H1 (cell line): ENCODE data around the gene SBF2. TPM values are rescaled to one million over a fixed set of nuclear protein-coding genes. Genes with fewer than 3 reads are reported as not detected.

ENCODE experiments used
- CTCF ChIA-PET: fragments of 300-600 bp; sonication (Branson Sonifier 250); formaldehyde crosslinking; loops from one replicate; lab custom pipeline; 2021; ENCODE audit not compliant: partially characterized antibody; lab: Charles Lee
- POLR2A ChIA-PET: fragments of 300-600 bp; sonication (Branson Sonifier 250); formaldehyde crosslinking; loops from one replicate; lab custom pipeline; 2021; ENCODE audit warnings: inconsistent platforms; ENCODE audit not compliant: partially characterized antibody; lab: Charles Lee
- DNase-seq, 2 experiments: peaks; one replicate each; pipeline versions ENCODE4 v3.0.0 to v3.0.0-alpha.2; 2010 to 2022; ENCODE audit warnings: low spot score in 2 of 2, low read depth in 1 of 2, mixed read lengths in 1 of 2
- FAIRE-seq: peaks from 2 replicates; lab custom pipeline; 2011; peaks lifted over from hg19 to GRCh38; lab: Jason Lieb, UNC
- H2AFZ ChIP-seq: 2 replicates; pipeline ENCODE4 v1.8.1; 2012; ENCODE audit warnings: low read length, inconsistent platforms
- H2AK5ac ChIP-seq: 2 replicates; pipeline ENCODE4 v1.6.1; 2013; ENCODE audit warnings: low read depth, low read length
- H2BK120ac ChIP-seq: replicated peaks from 2 replicates; pipeline ENCODE3; 2013; ENCODE audit warnings: low read depth, low read length, inconsistent platforms
- H2BK12ac ChIP-seq: 2 replicates; pipeline ENCODE4 v1.6.1; 2013; ENCODE audit warnings: low read depth, low read length
- H2BK15ac ChIP-seq: 2 replicates; pipeline ENCODE4 v1.6.1; 2013; ENCODE audit warnings: low read length
- H2BK20ac ChIP-seq: 2 replicates; pipeline ENCODE4 v1.6.1; 2013; ENCODE audit warnings: low read length
- H2BK5ac ChIP-seq: 2 replicates; pipeline ENCODE4 v1.6.1; 2013; ENCODE audit warnings: low read depth, low read length
- H3K14ac ChIP-seq: 2 replicates; pipeline ENCODE4 v1.6.1; 2013; ENCODE audit warnings: inconsistent platforms; ENCODE audit not compliant: insufficient read length
- H3K18ac ChIP-seq: 2 replicates; pipeline ENCODE4 v1.6.1; 2013; ENCODE audit warnings: low read length; ENCODE audit errors: extremely low read depth
- H3K23ac ChIP-seq: 2 replicates; pipeline ENCODE4 v1.6.1; 2013; ENCODE audit warnings: inconsistent platforms; ENCODE audit not compliant: insufficient read length
- H3K23me2 ChIP-seq: 2 replicates; pipeline ENCODE4 v1.6.1; 2013; ENCODE audit warnings: low read depth, low read length
- H3K27ac ChIP-seq: 2 replicates; pipeline ENCODE4 v1.6.1; 2011; ENCODE audit warnings: low read depth, low read length, inconsistent platforms
- H3K27me3 ChIP-seq, 4 experiments: replicated peaks in 1 of 4; 1 replicate in 1 of 4; 2 replicates in 3 of 4; pipeline versions ENCODE4 v1.6.1 to v1.8.1; 2011 to 2013; ENCODE audit warnings: low read length in 3 of 4, mild to moderate bottlenecking in 3 of 4, inconsistent platforms in 2 of 4, mixed read lengths in 2 of 4, moderate library complexity in 1 of 4; ENCODE audit not compliant: control insufficient read depth in 3 of 4, insufficient read depth in 3 of 4; ENCODE audit errors: extremely low read depth in 1 of 4
- H3K36me3 ChIP-seq, 4 experiments: 2 replicates each; pipeline versions ENCODE4 v1.6.1 to v1.8.1; 2011 to 2013; ENCODE audit warnings: mild to moderate bottlenecking in 4 of 4, low read length in 3 of 4, moderate library complexity in 2 of 4, control low read depth in 1 of 4, inconsistent platforms in 1 of 4; ENCODE audit not compliant: insufficient read depth in 4 of 4, control insufficient read depth in 2 of 4
- H3K4ac ChIP-seq: replicated peaks from 2 replicates; pipeline ENCODE3; 2013; ENCODE audit warnings: low read length, low read depth, mixed read lengths, inconsistent platforms; ENCODE audit not compliant: insufficient read length
- H3K4me1 ChIP-seq, 4 experiments: replicated peaks in 1 of 4; 1 replicate in 1 of 4; 2 replicates in 3 of 4; pipeline versions ENCODE4 v1.6.1 to v1.8.1; 2011 to 2013; ENCODE audit warnings: low read length in 3 of 4, inconsistent platforms in 2 of 4, mixed read lengths in 1 of 4; ENCODE audit not compliant: insufficient read depth in 4 of 4, control insufficient read depth in 3 of 4
- H3K4me2 ChIP-seq, 2 experiments: 2 replicates each; pipeline versions ENCODE4 v1.6.1 to v1.8.1; 2011 to 2013; ENCODE audit warnings: low read depth in 2 of 2, low read length in 2 of 2, control low read depth in 1 of 2, inconsistent platforms in 1 of 2, mild to moderate bottlenecking in 1 of 2; ENCODE audit not compliant: insufficient read depth in 1 of 2
- H3K4me3 ChIP-seq, 4 experiments: fragments of 200-600, 300-600 bp in 1 of 4; sonication (generic), shearing (Covaris generic), sonication (Bioruptor Twin) in 1 of 4; 2 replicates each; pipeline versions ENCODE4 v1.5.1 to v1.8.1; 2011 to 2016; ENCODE audit warnings: low read length in 4 of 4, low read depth in 3 of 4, control low read depth in 2 of 4, inconsistent platforms in 2 of 4, mild to moderate bottlenecking in 2 of 4, mixed read lengths in 1 of 4, moderate library complexity in 1 of 4; ENCODE audit not compliant: insufficient read depth in 2 of 4; ENCODE audit errors: extremely low read depth in 1 of 4
- H3K56ac ChIP-seq: replicated peaks from 2 replicates; pipeline ENCODE3; 2013; ENCODE audit warnings: low read depth, mild to moderate bottlenecking, mixed read lengths, low read length, inconsistent platforms; ENCODE audit not compliant: insufficient read length
- H3K79me1 ChIP-seq: 2 replicates; pipeline ENCODE4 v1.6.1; 2013; ENCODE audit warnings: low read depth, low read length, control low read depth
- H3K79me2 ChIP-seq, 2 experiments: 2 replicates each; pipeline versions ENCODE4 v1.6.1 to v1.8.1; 2012 to 2013; ENCODE audit warnings: low read length in 2 of 2, mild to moderate bottlenecking in 2 of 2, inconsistent platforms in 1 of 2; ENCODE audit not compliant: insufficient read depth in 2 of 2, control insufficient read depth in 1 of 2
- H3K9ac ChIP-seq, 4 experiments: replicated peaks in 1 of 4; 1 replicate in 1 of 4; 2 replicates in 3 of 4; pipeline versions ENCODE4 v1.6.1 to v1.8.1; 2011 to 2013; ENCODE audit warnings: low read depth in 3 of 4, low read length in 3 of 4, control low read depth in 2 of 4, mild to moderate bottlenecking in 2 of 4, moderate library complexity in 2 of 4, inconsistent platforms in 1 of 4; ENCODE audit errors: extremely low read depth in 1 of 4
- H3K9me3 ChIP-seq, 2 experiments: 2 replicates each; pipeline versions ENCODE4 v1.6.1 to v1.8.1; 2012 to 2013; ENCODE audit warnings: mild to moderate bottlenecking in 2 of 2, moderate library complexity in 2 of 2, control low read depth in 1 of 2, inconsistent platforms in 1 of 2, low read depth in 1 of 2, low read length in 1 of 2, mixed read lengths in 1 of 2; ENCODE audit not compliant: insufficient read depth in 2 of 2
- H4K20me1 ChIP-seq, 2 experiments: replicated peaks in 1 of 2; 2 replicates each; pipeline versions ENCODE3 to v1.8.1; 2011 to 2013; ENCODE audit warnings: inconsistent platforms in 2 of 2, low read length in 2 of 2, mild to moderate bottlenecking in 1 of 2; ENCODE audit not compliant: insufficient read depth in 2 of 2, control insufficient read depth in 1 of 2
- H4K5ac ChIP-seq: 2 replicates; pipeline ENCODE4 v1.6.1; 2013; ENCODE audit warnings: low read length, low read depth, mixed read lengths, inconsistent platforms; ENCODE audit not compliant: insufficient read length
- H4K8ac ChIP-seq: 2 replicates; pipeline ENCODE4 v1.8.0; 2013; ENCODE audit warnings: mild to moderate bottlenecking, moderate library complexity, low read length, inconsistent platforms; ENCODE audit not compliant: insufficient read depth; ENCODE audit errors: extremely low read depth
- H4K91ac ChIP-seq: replicated peaks from 2 replicates; pipeline ENCODE3; 2013; ENCODE audit warnings: low read length, mixed read lengths, inconsistent platforms; ENCODE audit not compliant: insufficient read length
- JUND ChIP-seq: IDR thresholded peaks from 2 replicates; pipeline ENCODE4 v1.6.1; 2011; ENCODE audit warnings: mild to moderate bottlenecking, improper control_type of control experiment, low read length
- RXRA ChIP-seq: IDR thresholded peaks from 2 replicates; pipeline ENCODE4 v1.6.1; 2011; ENCODE audit warnings: low read depth, mild to moderate bottlenecking, low read length, moderate library complexity; ENCODE audit not compliant: insufficient read depth
- YY1 ChIP-seq: IDR thresholded peaks from 2 replicates; pipeline ENCODE4 v1.6.1; 2011; ENCODE audit warnings: low read depth, mild to moderate bottlenecking, low read length
- WGBS, 2 experiments: shearing (Covaris generic) in 1 of 2; methylation state at CpG; one replicate each; pipeline versions ENCODE4 v1.1.6 to v1.1.7; 2013 to 2015; ENCODE audit warnings: low lambda C conversion rate in 2 of 2, mixed read lengths in 2 of 2, inconsistent platforms in 1 of 2, low coverage in 1 of 2, missing lambda C conversion rate in 1 of 2; ENCODE audit not compliant: insufficient replicate concordance in 2 of 2, insufficient coverage in 1 of 2, insufficient read length in 1 of 2; ENCODE audit errors: extremely low coverage in 1 of 2, missing lambda C conversion rate in 1 of 2; 5-methylcytosine and 5-hydroxymethylcytosine counted together
- polyA plus RNA-seq, 7 experiments: library from polyadenylated mRNA; depleted of rRNA in 3 of 7; stranded (reverse) in 5 of 7; unstranded in 2 of 7; fragments of >200 nt in 5 of 7; fragments of 200-250 nt in 2 of 7; gene quantifications; 1 replicate in 5 of 7; 2 replicates in 1 of 7; 4 replicates in 1 of 7; pipeline versions ENCODE4 v1.2.1 to v1.2.3, GENCODE V29; 2011 to 2013; ENCODE audit warnings: missing spikeins in 2 of 7, mixed read lengths in 2 of 7
- total RNA-seq: library from RNA; stranded (reverse); fragmentation: NEBNext Ultra II Directional; extraction: Animal tissue kit (Norgen Biotek cat#: 25700); gene quantifications from 2 replicates; pipeline ENCODE4 v1.2.1, GENCODE V29; 2021

Gene SBF2
- total and polyA plus RNA-seq, 2 of the 8 experiments (the other 6 are each of a cell fraction or from before 2014, with no cell fraction given), result 36.7 to 50.5 TPM

GRCh38 chr11:10019906-10020682, 273.9 kb downstream of the SBF2 start:
- H3K4ac ChIP-seq, result no peak overlapping the region
- H3K14ac ChIP-seq, result no peak overlapping the region
- H3K18ac ChIP-seq, result no peak overlapping the region
- no peaks in the 10 kb centered on the region for H4K20me1 ChIP-seq
- H4K8ac ChIP-seq, result no peak overlapping the region
- no peak overlapping the region for H2BK20ac ChIP-seq
- ChIA-PET POLR2A (interaction anchor here (1.2 kb wide), 1 partner anchor 287 kb away, joined by 3 read pairs; no protein-coding TSS in a partner anchor), CTCF (interaction anchor here (1.0 kb wide), 2 partner anchors 57 to 287 kb away, joined by 3 read pairs; no protein-coding TSS in a partner anchor)
- H2AFZ ChIP-seq, result no peak overlapping the region
- peaks cover 0 to 7% (median 3%) of the 10 kb centered on the region in 4 experiments; a peak in 4 of 7 replicates for H3K4me1 ChIP-seq
- DNase-seq (no peak), FAIRE-seq (no peak)
- H3K79me2 ChIP-seq, result no peaks in the 10 kb centered on the region
- H2BK120ac ChIP-seq, result no peak overlapping the region
- no peaks in the 10 kb centered on the region for H3K23me2 ChIP-seq
- no peaks in the 10 kb centered on the region for H3K79me1 ChIP-seq
- WGBS, 2 experiments, result 91% methylated on average over 7 of the region's 7 CpGs; no CpG with 5 or more reads in 1 of the 2 experiments
- H2BK12ac ChIP-seq, result no peak overlapping the region
- no peaks in the 10 kb centered on the region for H3K27me3 ChIP-seq
- no peak overlapping the region for H3K56ac ChIP-seq
- TF ChIP-seq RXRA, result no peak
- TF ChIP-seq JUND, result no peak
- no peak for TF ChIP-seq YY1
- no peaks in the 10 kb centered on the region for H3K9me3 ChIP-seq
- no peak overlapping the region for H3K9ac ChIP-seq
- H2AK5ac ChIP-seq, result peak overlapping the region; percentile 72; the same call in 1 of the 2 replicates
- no peak overlapping the region for H3K23ac ChIP-seq
- no peak overlapping the region for H4K5ac ChIP-seq
- no peak overlapping the region for H3K27ac ChIP-seq
- no peaks in the 10 kb centered on the region for H3K36me3 ChIP-seq
- H3K4me3 ChIP-seq, result no peak overlapping the region
- H2BK15ac ChIP-seq, result no peak overlapping the region
- peak overlapping the region; percentile 5 for H4K91ac ChIP-seq
- no peak overlapping the region for H2BK5ac ChIP-seq
- no peak overlapping the region for H3K4me2 ChIP-seq
